Activated CD4-positive, alpha-beta T cell treated with anti-CD3 and anti-CD28 coated beads for 36 hours (primary cell): ENCODE measurements around the gene PLA2G7. TPM values are rescaled to one million over a fixed set of nuclear protein-coding genes. Genes with fewer than 3 reads are reported as not detected.
"Not testable (repeated sequence)": the region's sequence is repeated elsewhere in the genome, so short reads cannot be mapped to it uniquely, and the experiment has no call there.

Experiments
- ATAC-seq: fragments of 200-7000 bp; cut with Tn5 transposase; one replicate; pipeline ENCODE4 v1.10.0; 2021; ENCODE audit warnings: mild to moderate bottlenecking, moderate library complexity
- CTCF ChIA-PET: fragments of 350-600 bp; sonication (Branson Sonifier 250); formaldehyde crosslinking; loops from one replicate; lab custom pipeline; 2021; ENCODE audit warnings: antibody characterized with exemption; lab: Charles Lee
- POLR2A ChIA-PET: fragments of 350-600 bp; sonication (Branson Sonifier 250); formaldehyde crosslinking; loops from one replicate; lab custom pipeline; 2021; ENCODE audit warnings: antibody characterized with exemption, inconsistent platforms; lab: Charles Lee
- DNase-seq: peaks from one replicate; pipeline ENCODE4 v3.0.0-alpha.2; 2020
- H3K27ac Mint-ChIP-seq: one replicate; pipeline ENCODE4 v1.8.0; 2021; ENCODE audit warnings: mixed read lengths
- H3K27me3 Mint-ChIP-seq: one replicate; pipeline ENCODE4 v1.8.0; 2021; ENCODE audit warnings: mixed read lengths
- H3K36me3 Mint-ChIP-seq: one replicate; pipeline ENCODE4 v1.8.0; 2021; ENCODE audit warnings: low read depth, mixed read lengths
- H3K4me1 Mint-ChIP-seq: one replicate; pipeline ENCODE4 v1.8.0; 2021; ENCODE audit warnings: mixed read lengths
- H3K4me3 Mint-ChIP-seq: one replicate; pipeline ENCODE4 v1.8.0; 2021; ENCODE audit warnings: mild to moderate bottlenecking, moderate library complexity, mixed read lengths
- H3K9me3 Mint-ChIP-seq: one replicate; pipeline ENCODE4 v1.8.0; 2021; ENCODE audit warnings: low read depth, mixed read lengths
- intact Hi-C, 2 experiments: fragments of 100-400 bp; cut with DNase I in 1 of 2; cut with micrococcal nuclease in 1 of 2; formaldehyde crosslinking; loops; one replicate each; pipeline versions ENCODE4 v1.14.2 to v1.15.1; 2022 to 2024; cut with DNase I, micrococcal nuclease
- total RNA-seq, 2 experiments: library from RNA; stranded (reverse); gene quantifications; one replicate each; pipeline ENCODE4 v1.2.3, GENCODE V29; 2021

PLA2G7 gene
- total RNA-seq, 2 experiments from 2014 or later: not detected

- peaks cover 17% of the 10 kb centered on the region for H3K27me3 Mint-ChIP-seq
- H3K9me3 Mint-ChIP-seq, H3K27ac Mint-ChIP-seq, H3K4me3 Mint-ChIP-seq, ATAC-seq, intact Hi-C loops, CTCF ChIA-PET, DNase-seq, H3K4me1 Mint-ChIP-seq, H3K36me3 Mint-ChIP-seq, POLR2A ChIA-PET: not testable (repeated sequence)
Measured at GRCh38 chr6:46764280-46764679, 29.1 kb upstream of the PLA2G7 start.

- H3K36me3 Mint-ChIP-seq: no peaks in the 10 kb centered on the region
- CTCF ChIA-PET: no interaction called here
- intact Hi-C loops: no loop called here
Measured at GRCh38 chr6:46763466-46763865, 28.3 kb upstream of the PLA2G7 start.

GRCh38 chr6:46760925-46761324 lies 25.8 kb upstream of the PLA2G7 start:
- H3K36me3 Mint-ChIP-seq: no peaks in the 10 kb centered on the region
- ChIA-PET POLR2A (no interaction called here), CTCF (no interaction called here)
- ATAC-seq (no peak), DNase-seq (no peak)
- H3K27me3 Mint-ChIP-seq: peaks cover 9% of the 10 kb centered on the region
- no peak overlapping the region for H3K27ac Mint-ChIP-seq
- H3K9me3 Mint-ChIP-seq: no peaks in the 10 kb centered on the region
- no peak overlapping the region for H3K4me3 Mint-ChIP-seq
- intact Hi-C loops: no loop called here
- no peaks in the 10 kb centered on the region for H3K4me1 Mint-ChIP-seq

More at GRCh38 chr6:46763466-46763865, 28.3 kb upstream of the PLA2G7 start:
- Mint-ChIP-seq H3K9me3 (no peaks in the 10 kb centered on the region), H3K27ac (no peak overlapping the region), H3K4me3 (no peak overlapping the region), H3K27me3 (peaks cover 13% of the 10 kb centered on the region), H3K4me1 (no peaks in the 10 kb centered on the region)
- DNase-seq: no peak
- POLR2A ChIA-PET: no interaction called here
- no peak for ATAC-seq

- H3K4me3 Mint-ChIP-seq: no peak overlapping the region
- no peaks in the 10 kb centered on the region for H3K36me3 Mint-ChIP-seq
- H3K27me3 Mint-ChIP-seq: peaks cover 7% of the 10 kb centered on the region
- intact Hi-C loops: no loop called here
- ATAC-seq: no peak
- CTCF ChIA-PET: no interaction called here
- POLR2A ChIA-PET: no interaction called here
- no peaks in the 10 kb centered on the region for H3K4me1 Mint-ChIP-seq
- no peak for DNase-seq
- no peak overlapping the region for H3K27ac Mint-ChIP-seq
- no peaks in the 10 kb centered on the region for H3K9me3 Mint-ChIP-seq
Measured at GRCh38 chr6:46758960-46759753, 24.0 kb upstream of the PLA2G7 start.

GRCh38 chr6:46757214-46757596 lies 22.0 kb upstream of the PLA2G7 start:
- Mint-ChIP-seq H3K9me3 (no peaks in the 10 kb centered on the region), H3K4me1 (no peaks in the 10 kb centered on the region), H3K36me3 (no peaks in the 10 kb centered on the region), H3K27ac (no peak overlapping the region), H3K4me3 (no peak overlapping the region), H3K27me3 (peaks cover 5% of the 10 kb centered on the region)
- intact Hi-C loops: no loop called here
- DNase-seq: no peak
- no peak for ATAC-seq
- POLR2A ChIA-PET: no interaction called here
- CTCF ChIA-PET: no interaction called here

GRCh38 chr6:46756469-46757213 lies 21.5 kb upstream of the PLA2G7 start:
- Mint-ChIP-seq H3K27me3 (peaks cover 7% of the 10 kb centered on the region), H3K9me3 (no peaks in the 10 kb centered on the region), H3K36me3 (no peaks in the 10 kb centered on the region), H3K4me3 (no peak overlapping the region), H3K4me1 (no peaks in the 10 kb centered on the region), H3K27ac (no peak overlapping the region)
- DNase-seq (no peak), ATAC-seq (no peak)
- intact Hi-C loops: no loop called here
- CTCF ChIA-PET: no interaction called here
- POLR2A ChIA-PET: no interaction called here

GRCh38 chr6:46755865-46756264 lies 20.7 kb upstream of the PLA2G7 start:
- Mint-ChIP-seq H3K9me3 (no peaks in the 10 kb centered on the region), H3K4me1 (no peaks in the 10 kb centered on the region), H3K27ac (no peak overlapping the region), H3K36me3 (no peaks in the 10 kb centered on the region), H3K27me3 (peaks cover 7% of the 10 kb centered on the region), H3K4me3 (no peak overlapping the region)
- intact Hi-C loops: no loop called here
- ATAC-seq: no peak
- no peak for DNase-seq
- ChIA-PET CTCF (no interaction called here), POLR2A (no interaction called here)

- ChIA-PET CTCF (no interaction called here), POLR2A (no interaction called here)
- H3K36me3 Mint-ChIP-seq: no peaks in the 10 kb centered on the region
- intact Hi-C loops: no loop called here
- no peak for DNase-seq
- H3K9me3 Mint-ChIP-seq: no peaks in the 10 kb centered on the region
- no peak for ATAC-seq
- peaks cover 5% of the 10 kb centered on the region for H3K27me3 Mint-ChIP-seq
- H3K4me3 Mint-ChIP-seq: no peak overlapping the region
- H3K4me1 Mint-ChIP-seq: no peaks in the 10 kb centered on the region
- no peak overlapping the region for H3K27ac Mint-ChIP-seq
Measured at GRCh38 chr6:46751658-46752057, 16.5 kb upstream of the PLA2G7 start.

GRCh38 chr6:46749731-46750130 lies 14.6 kb upstream of the PLA2G7 start:
- ChIA-PET CTCF (interaction anchor here (0.8 kb wide), 1 partner anchor 49 kb away, joined by 3 read pairs; no protein-coding TSS in a partner anchor), POLR2A (no interaction called here)
- intact Hi-C loops: no loop called here
- Mint-ChIP-seq H3K4me1 (no peaks in the 10 kb centered on the region), H3K36me3 (no peaks in the 10 kb centered on the region), H3K27ac (no peak overlapping the region), H3K27me3 (peaks cover 16% of the 10 kb centered on the region), H3K4me3 (no peak overlapping the region), H3K9me3 (no peaks in the 10 kb centered on the region)
- DNase-seq: no peak
- no peak for ATAC-seq

GRCh38 chr6:46748940-46749503 lies 13.8 kb upstream of the PLA2G7 start:
- Mint-ChIP-seq H3K4me3 (no peak overlapping the region), H3K27me3 (peaks cover 16% of the 10 kb centered on the region), H3K9me3 (no peaks in the 10 kb centered on the region), H3K27ac (no peak overlapping the region), H3K36me3 (no peaks in the 10 kb centered on the region), H3K4me1 (no peaks in the 10 kb centered on the region)
- ChIA-PET CTCF (no interaction called here), POLR2A (no interaction called here)
- DNase-seq (no peak), ATAC-seq (no peak)
- intact Hi-C loops: no loop called here

GRCh38 chr6:46746696-46747095 lies 11.5 kb upstream of the PLA2G7 start, which contains the start of gene ANKRD66:
TSS of gene ANKRD66 (plus strand) at chr6:46746933. CDS start at chr6:46751949, 5,016 bp downstream.
- intact Hi-C loops: no loop called here
- H3K4me3 Mint-ChIP-seq: no peak within 1 kb of the TSS
- ATAC-seq (no peak), DNase-seq (no peak)
- no peaks in the 10 kb centered on the region for H3K36me3 Mint-ChIP-seq
- no peaks in the 10 kb centered on the region for H3K9me3 Mint-ChIP-seq
- peaks cover 14% of the 10 kb centered on the region for H3K27me3 Mint-ChIP-seq
- no peaks in the 10 kb centered on the region for H3K4me1 Mint-ChIP-seq
- CTCF ChIA-PET: no interaction called here
- no peak within 1 kb of the TSS for H3K27ac Mint-ChIP-seq
- POLR2A ChIA-PET: no interaction called here

GRCh38 chr6:46745973-46746372 lies 10.8 kb upstream of the PLA2G7 start:
- H3K4me3 Mint-ChIP-seq: no peak overlapping the region
- DNase-seq: no peak
- no peak overlapping the region for H3K27ac Mint-ChIP-seq
- H3K36me3 Mint-ChIP-seq: no peaks in the 10 kb centered on the region
- no peaks in the 10 kb centered on the region for H3K9me3 Mint-ChIP-seq
- CTCF ChIA-PET: no interaction called here
- no peaks in the 10 kb centered on the region for H3K4me1 Mint-ChIP-seq
- intact Hi-C loops: no loop called here
- POLR2A ChIA-PET: no interaction called here
- peaks cover 11% of the 10 kb centered on the region for H3K27me3 Mint-ChIP-seq
- ATAC-seq: no peak
